ENCODE measurements around the gene BDKRB2.
"Not testable (repeated sequence)": the region's sequence is repeated elsewhere in the genome, so short reads cannot be mapped to it uniquely, and the experiment has no call there.

Gene BDKRB2

DNA sequence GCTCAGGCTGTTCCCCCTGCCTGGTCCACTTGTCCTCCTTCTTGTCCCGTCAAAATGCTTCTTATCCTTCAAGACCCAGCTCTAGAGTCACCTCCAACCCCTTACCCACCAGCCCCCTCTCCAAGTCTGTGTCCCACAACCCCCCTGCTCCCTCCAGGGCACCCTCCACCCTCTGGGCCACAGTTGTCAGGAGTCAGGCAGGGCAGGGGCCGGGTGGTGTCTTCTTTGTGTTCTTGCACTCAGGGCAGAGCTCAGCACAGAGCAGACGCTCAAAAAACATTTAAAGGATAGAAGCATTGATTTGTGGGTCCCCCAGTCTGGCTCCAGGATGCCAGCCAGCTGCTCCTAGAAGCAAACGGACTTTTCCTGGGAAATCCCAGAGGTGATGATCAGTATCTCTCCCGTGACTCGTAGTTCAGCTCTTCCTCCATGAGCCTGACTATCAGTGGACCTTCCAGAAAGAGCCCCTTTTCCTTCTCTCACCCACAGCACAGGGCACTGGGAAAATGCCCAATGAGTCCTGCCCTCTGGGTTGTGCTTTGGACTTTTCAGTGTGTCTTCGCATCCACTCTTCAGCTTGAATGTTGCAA lies 34.1 kb downstream of the BDKRB2 start:
- no peaks in the 10 kb centered on the region for H3K4me1 Mint-ChIP-seq
- peaks cover 3% of the 10 kb centered on the region for H3K27me3 Mint-ChIP-seq
- peaks cover 1% of the 10 kb centered on the region for H3K9me3 Mint-ChIP-seq
- no peak for ATAC-seq (ENCODE audit: low read depth)
- DNase-seq (ENCODE audit: low spot score in 2 of 2): no peak
- no peak overlapping the region for H3K4me3 Mint-ChIP-seq
- no peak overlapping the region for H3K27ac Mint-ChIP-seq
- H3K36me3 Mint-ChIP-seq: no peaks in the 10 kb centered on the region

DNA sequence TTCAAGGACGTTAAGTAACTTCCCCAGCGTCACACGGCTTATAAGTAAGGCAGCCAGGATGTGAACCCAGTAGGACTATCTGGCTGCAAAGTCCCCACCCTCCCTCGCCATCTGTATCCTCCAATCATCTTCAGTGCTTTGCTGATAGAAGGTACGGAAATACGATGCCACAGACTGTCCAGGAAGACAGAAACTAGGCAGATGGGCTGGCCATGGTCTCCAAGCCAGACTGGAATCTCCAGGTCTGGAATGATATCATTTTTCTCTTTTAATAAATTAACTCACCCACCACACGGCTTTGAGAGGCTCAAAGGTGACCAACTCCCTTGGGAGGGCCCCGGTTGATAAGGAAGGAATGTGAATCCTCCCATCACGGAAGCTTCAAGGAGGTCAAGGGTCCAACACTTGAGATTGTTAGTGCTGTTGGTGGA lies 35.1 kb downstream of the BDKRB2 start:
- Mint-ChIP-seq H3K9me3 (peaks cover 1% of the 10 kb centered on the region), H3K4me3 (no peak overlapping the region), H3K4me1 (no peaks in the 10 kb centered on the region), H3K27ac (no peak overlapping the region), H3K27me3 (peaks cover 3% of the 10 kb centered on the region), H3K36me3 (no peaks in the 10 kb centered on the region)
- no peak for ATAC-seq (ENCODE audit: low read depth)
- no peak for DNase-seq (ENCODE audit: low spot score in 2 of 2)

DNA sequence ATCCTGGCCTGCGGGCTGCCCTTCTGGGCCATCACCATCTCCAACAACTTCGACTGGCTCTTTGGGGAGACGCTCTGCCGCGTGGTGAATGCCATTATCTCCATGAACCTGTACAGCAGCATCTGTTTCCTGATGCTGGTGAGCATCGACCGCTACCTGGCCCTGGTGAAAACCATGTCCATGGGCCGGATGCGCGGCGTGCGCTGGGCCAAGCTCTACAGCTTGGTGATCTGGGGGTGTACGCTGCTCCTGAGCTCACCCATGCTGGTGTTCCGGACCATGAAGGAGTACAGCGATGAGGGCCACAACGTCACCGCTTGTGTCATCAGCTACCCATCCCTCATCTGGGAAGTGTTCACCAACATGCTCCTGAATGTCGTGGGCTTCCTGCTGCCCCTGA lies 36.0 kb downstream of the BDKRB2 start:
- H3K36me3 Mint-ChIP-seq: no peaks in the 10 kb centered on the region
- peaks cover 1% of the 10 kb centered on the region for H3K9me3 Mint-ChIP-seq
- no peak overlapping the region for H3K4me3 Mint-ChIP-seq
- no peaks in the 10 kb centered on the region for H3K4me1 Mint-ChIP-seq
- DNase-seq (ENCODE audit: low spot score in 2 of 2): no peak
- no peak for ATAC-seq (ENCODE audit: low read depth)
- no peak overlapping the region for H3K27ac Mint-ChIP-seq
- H3K27me3 Mint-ChIP-seq: peaks cover 3% of the 10 kb centered on the region

- no peak for ATAC-seq (ENCODE audit: low read depth)
- H3K27ac Mint-ChIP-seq: no peak overlapping the region
- DNase-seq (ENCODE audit: low spot score in 2 of 2): no peak
- no peak overlapping the region for H3K4me3 Mint-ChIP-seq
- H3K9me3 Mint-ChIP-seq: peaks cover 1% of the 10 kb centered on the region
- peaks cover 4% of the 10 kb centered on the region for H3K27me3 Mint-ChIP-seq
- no peaks in the 10 kb centered on the region for H3K36me3 Mint-ChIP-seq
- no peaks in the 10 kb centered on the region for H3K4me1 Mint-ChIP-seq
These were observed 37.5 kb downstream of the BDKRB2 start for GRCh38 chr14:96242126-96242525.

DNA sequence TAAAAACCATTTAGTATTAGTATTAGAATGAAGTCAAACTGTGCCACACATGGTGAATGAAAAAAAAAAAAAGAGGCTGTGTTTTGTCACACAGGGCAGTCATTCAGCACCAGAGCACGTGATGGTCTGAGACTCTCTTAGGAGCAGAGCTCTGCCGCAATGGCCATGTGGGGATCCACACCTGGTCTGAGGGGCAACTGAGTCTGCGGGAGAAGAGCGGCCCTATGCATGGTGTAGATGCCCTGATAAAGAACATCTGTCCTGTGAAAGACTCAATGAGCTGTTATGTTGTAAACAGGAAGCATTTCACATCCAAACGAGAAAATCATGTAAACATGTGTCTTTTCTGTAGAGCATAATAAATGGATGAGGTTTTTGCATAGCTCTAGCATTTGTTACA lies 39.1 kb downstream of the BDKRB2 start:
- no peak for DNase-seq (ENCODE audit: low spot score in 2 of 2)
- Mint-ChIP-seq H3K36me3 (no peaks in the 10 kb centered on the region), H3K4me1 (no peaks in the 10 kb centered on the region), H3K27ac (no peak overlapping the region), H3K4me3 (no peak overlapping the region), H3K9me3 (peaks cover 1% of the 10 kb centered on the region), H3K27me3 (peaks cover 5% of the 10 kb centered on the region)
- ATAC-seq (ENCODE audit: low read depth): no peak

DNA sequence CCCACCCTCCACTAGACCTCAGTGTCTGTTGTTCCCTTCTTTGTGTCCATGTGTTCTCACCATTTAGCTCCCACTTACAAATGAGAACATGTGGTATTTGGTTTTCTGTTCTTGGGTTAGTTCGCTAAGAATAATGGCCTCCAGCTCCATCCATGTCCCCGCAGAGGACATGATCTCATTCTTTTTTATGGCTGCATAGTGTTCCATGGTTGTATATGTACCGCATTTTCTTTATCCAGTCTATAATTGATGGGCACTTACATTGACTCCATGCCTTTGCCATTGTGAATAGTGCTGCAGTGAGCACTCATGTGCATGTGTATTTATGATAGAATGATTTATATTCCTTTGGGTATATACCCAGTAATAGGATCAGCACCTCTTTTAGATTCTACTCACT lies 40.4 kb downstream of the BDKRB2 start:
- not testable (repeated sequence) for H3K27me3 Mint-ChIP-seq, H3K36me3 Mint-ChIP-seq

DNA sequence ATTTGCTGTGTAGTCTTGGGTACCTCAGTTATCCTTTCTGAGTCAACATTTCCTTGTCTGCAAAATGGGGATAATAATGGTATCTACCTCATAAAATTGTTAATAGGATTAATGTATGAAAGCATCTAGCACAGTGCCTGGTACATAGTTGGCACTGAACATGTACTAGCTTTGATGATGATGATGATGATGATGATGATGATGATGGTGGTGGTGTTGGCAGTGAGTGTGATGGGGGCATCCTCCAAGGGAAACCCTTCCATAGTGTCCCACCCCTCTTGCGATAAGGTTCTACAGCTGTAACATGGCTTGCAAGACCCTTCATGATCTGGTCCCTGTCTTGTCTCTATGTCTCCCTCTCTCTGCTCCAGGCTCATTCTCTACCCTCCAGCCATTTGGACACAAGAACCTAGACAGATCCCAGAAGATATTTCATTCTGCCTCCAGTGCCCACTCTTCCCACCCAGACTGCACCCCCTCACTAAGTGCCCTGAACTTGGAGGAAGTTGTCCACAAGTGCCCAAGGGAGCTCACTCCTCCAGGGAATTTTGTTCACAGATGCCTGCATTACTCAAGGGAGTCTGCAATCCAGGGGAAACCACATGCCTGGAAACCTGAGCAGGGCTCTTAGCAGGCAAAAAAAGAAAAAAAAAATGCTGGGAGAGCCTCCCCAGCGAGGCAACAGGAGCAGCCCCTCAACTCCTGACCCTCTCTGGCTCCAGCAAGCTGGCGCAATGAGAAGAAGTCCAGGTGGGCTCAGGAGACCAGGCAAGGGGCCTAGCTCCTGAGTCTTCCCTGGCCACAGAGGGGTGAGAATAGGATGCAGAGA lies 41.3 kb downstream of the BDKRB2 start:
- no peak for DNase-seq (ENCODE audit: low spot score in 2 of 2)
- Mint-ChIP-seq H3K36me3 (no peaks in the 10 kb centered on the region), H3K4me1 (no peaks in the 10 kb centered on the region), H3K27ac (no peak overlapping the region), H3K27me3 (peaks cover 4% of the 10 kb centered on the region), H3K4me3 (no peak overlapping the region), H3K9me3 (peaks cover 1% of the 10 kb centered on the region)
- ATAC-seq (ENCODE audit: low read depth): no peak

More for the DNA sequence above, 40.4 kb downstream of the BDKRB2 start:
- H3K4me3 Mint-ChIP-seq; DNase-seq (ENCODE audit: low spot score in 2 of 2); H3K27ac Mint-ChIP-seq; H3K4me1 Mint-ChIP-seq; H3K9me3 Mint-ChIP-seq; ATAC-seq (ENCODE audit: low read depth): not testable (repeated sequence)

DNA sequence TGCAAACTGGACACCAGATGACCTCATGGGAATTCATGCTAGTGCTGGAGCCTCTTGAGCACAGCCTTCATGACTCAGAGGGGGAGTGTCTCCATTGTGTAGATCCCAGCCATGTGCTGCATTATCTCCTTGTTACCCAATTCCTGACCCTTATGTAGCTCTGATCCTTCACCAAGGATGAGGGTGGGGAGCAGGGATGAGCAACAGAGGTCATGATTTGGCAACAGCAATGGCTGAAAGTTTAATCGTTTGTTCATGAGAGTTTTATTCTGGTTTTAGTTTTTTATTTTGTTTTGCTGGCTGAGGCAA lies 41.9 kb downstream of the BDKRB2 start:
- DNase-seq (ENCODE audit: low spot score in 2 of 2): no peak
- no peaks in the 10 kb centered on the region for H3K4me1 Mint-ChIP-seq
- H3K4me3 Mint-ChIP-seq: no peak overlapping the region
- H3K36me3 Mint-ChIP-seq: no peaks in the 10 kb centered on the region
- H3K27me3 Mint-ChIP-seq: peaks cover 7% of the 10 kb centered on the region
- H3K27ac Mint-ChIP-seq: no peak overlapping the region
- ATAC-seq (ENCODE audit: low read depth): no peak
- peaks cover 1% of the 10 kb centered on the region for H3K9me3 Mint-ChIP-seq

GRCh38 chr14:96247031-96247430 lies 42.4 kb downstream of the BDKRB2 start:
- Mint-ChIP-seq H3K4me3 (no peak overlapping the region), H3K9me3 (peaks cover under 1% of the 10 kb centered on the region), H3K27me3 (peaks cover 11% of the 10 kb centered on the region), H3K27ac (no peak overlapping the region), H3K36me3 (no peaks in the 10 kb centered on the region), H3K4me1 (no peaks in the 10 kb centered on the region)
- DNase-seq (ENCODE audit: low spot score in 2 of 2): no peak
- ATAC-seq (ENCODE audit: low read depth): no peak

DNA sequence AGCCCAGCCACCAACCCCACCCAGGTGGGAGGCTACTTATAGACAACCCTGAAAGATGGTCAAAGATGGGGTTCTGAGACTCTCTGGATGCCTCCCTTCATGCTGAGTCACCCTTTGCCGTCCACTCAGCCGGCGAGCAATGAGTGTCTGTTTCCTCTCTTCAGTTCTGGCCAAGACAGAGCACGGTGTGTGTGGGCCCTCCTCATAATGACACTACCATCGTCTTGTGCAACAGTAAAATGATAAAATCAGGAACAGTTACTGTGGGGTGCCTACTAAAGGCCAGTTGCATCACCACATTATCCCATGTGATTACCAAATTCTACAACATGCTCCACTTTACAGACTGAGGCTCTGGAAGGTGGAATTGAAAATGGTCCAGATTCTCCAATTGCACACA lies 44.4 kb downstream of the BDKRB2 start:
- no peaks in the 10 kb centered on the region for H3K36me3 Mint-ChIP-seq
- no peak overlapping the region for H3K4me3 Mint-ChIP-seq
- H3K27ac Mint-ChIP-seq: no peak overlapping the region
- H3K4me1 Mint-ChIP-seq: no peaks in the 10 kb centered on the region
- DNase-seq (ENCODE audit: low spot score in 2 of 2) (no peak), ATAC-seq (ENCODE audit: low read depth) (no peak)
- H3K27me3 Mint-ChIP-seq: peaks cover 19% of the 10 kb centered on the region
- no peaks in the 10 kb centered on the region for H3K9me3 Mint-ChIP-seq

DNA sequence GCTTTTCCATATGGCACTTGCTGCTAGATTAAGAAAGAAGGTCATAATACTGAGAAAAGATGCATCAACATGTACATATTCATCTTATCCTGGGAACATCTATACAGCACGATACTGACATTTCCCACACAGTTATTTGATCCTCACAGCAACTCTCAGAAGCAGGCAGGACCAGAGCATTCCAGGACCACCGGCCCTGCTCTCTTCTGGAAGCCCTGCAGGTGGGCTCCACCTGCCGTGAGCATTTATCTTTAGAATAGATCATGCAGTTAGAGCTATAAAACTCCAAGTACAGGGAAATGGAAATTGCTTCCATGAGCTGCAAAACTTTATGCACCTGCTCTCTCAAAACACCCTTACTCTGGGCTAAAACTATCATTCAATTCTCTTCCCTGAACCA lies 45.8 kb downstream of the BDKRB2 start:
- Mint-ChIP-seq H3K4me3 (no peak overlapping the region), H3K9me3 (no peaks in the 10 kb centered on the region), H3K36me3 (no peaks in the 10 kb centered on the region), H3K27me3 (peaks cover 19% of the 10 kb centered on the region), H3K27ac (no peak overlapping the region), H3K4me1 (no peaks in the 10 kb centered on the region)
- DNase-seq (ENCODE audit: low spot score in 2 of 2): no peak
- ATAC-seq (ENCODE audit: low read depth): no peak

DNA sequence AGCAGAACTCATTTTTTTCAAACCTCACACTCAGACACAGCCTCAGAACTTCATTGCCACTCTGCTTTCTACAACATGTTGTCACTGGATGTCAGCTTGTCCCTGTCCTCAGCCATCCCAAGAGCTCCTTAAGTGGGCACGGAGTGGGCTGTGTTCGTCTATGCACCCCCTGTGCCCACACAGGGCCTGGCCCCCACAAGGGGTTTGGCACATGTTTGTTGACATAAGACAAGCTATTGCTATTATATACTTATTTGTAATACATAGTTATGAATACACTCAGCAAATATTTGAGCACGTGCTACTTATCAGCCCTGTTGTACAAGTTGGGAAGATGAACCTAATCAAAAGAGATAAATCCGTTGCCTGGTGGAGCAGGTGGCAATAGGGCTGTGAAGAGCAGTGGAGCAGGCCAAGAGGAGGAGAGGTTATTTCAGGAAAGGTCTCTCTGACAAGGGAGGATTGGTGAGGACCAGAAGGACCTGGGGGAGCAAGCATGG lies 47.1 kb downstream of the BDKRB2 start:
- H3K4me3 Mint-ChIP-seq: no peak overlapping the region
- peaks cover 19% of the 10 kb centered on the region for H3K27me3 Mint-ChIP-seq
- no peaks in the 10 kb centered on the region for H3K36me3 Mint-ChIP-seq
- no peak for DNase-seq (ENCODE audit: low spot score in 2 of 2)
- H3K27ac Mint-ChIP-seq: no peak overlapping the region
- no peaks in the 10 kb centered on the region for H3K9me3 Mint-ChIP-seq
- no peaks in the 10 kb centered on the region for H3K4me1 Mint-ChIP-seq
- no peak for ATAC-seq (ENCODE audit: low read depth)

DNA sequence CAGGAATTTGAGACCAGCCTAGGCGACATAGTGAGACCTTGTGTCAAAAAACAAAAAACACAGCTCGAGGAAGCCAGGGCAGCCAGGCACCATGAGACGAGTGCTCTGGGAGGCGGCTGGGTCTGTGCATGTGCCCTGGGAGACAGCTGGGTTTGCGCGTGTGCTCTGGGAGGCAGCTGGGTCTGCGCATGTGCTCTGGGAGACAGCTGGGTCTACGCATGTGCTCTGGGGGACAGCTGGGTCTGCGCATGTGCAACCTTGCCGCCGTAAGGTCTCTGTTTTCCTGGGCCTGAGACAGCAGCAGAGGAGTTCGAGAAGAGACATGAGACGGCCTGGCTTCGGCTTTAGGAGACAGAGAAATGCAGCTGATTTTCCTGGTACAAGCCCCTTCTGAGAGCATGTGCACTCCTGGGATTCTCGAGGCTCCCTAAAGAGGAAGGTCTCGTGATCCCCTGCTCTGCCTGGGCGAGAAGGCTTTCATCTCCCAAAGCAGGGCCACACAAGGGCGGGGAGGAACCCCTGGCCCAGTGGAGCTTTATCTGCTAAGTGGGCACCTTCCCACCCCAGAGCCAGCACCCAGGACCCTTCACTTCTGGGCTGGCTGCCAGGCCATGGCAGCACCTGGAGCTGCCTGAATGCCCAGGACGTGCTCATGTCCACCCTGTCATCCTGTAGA lies 47.8 kb downstream of the BDKRB2 start:
- no peak overlapping the region for H3K4me3 Mint-ChIP-seq
- H3K27ac Mint-ChIP-seq: no peak overlapping the region
- peaks cover 17% of the 10 kb centered on the region for H3K27me3 Mint-ChIP-seq
- ATAC-seq (ENCODE audit: low read depth) (no peak), DNase-seq (ENCODE audit: low spot score in 2 of 2) (no peak)
- H3K36me3 Mint-ChIP-seq: no peaks in the 10 kb centered on the region
- no peaks in the 10 kb centered on the region for H3K9me3 Mint-ChIP-seq
- H3K4me1 Mint-ChIP-seq: no peaks in the 10 kb centered on the region

DNA sequence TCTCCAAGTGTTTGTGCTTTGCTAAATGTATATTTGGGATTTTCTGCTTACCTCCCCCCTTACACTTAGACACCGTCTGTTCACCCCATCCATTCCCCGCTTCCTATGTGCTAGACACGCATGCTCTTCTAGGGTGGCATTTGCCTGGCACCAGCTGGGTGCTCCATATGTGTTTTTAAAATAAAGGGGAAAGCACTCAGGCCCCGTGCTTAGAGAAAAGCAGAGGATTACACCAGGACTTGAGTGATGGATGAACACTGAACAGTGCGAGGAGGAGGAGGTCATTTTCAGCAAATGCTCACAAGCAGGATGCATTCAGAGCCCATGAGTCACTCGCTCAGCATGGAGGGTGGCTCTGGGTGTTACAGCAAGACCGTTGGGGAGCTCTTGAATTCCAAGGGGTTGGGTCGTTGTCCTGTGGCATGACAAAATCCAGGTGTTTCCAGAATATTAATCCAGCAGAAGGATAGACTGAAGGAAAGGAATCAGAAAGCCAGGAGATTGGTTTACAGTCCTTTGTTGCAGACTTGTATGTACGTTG lies 48.4 kb downstream of the BDKRB2 start:
- Mint-ChIP-seq H3K9me3 (no peaks in the 10 kb centered on the region), H3K27ac (no peak overlapping the region), H3K4me1 (no peaks in the 10 kb centered on the region), H3K27me3 (peaks cover 20% of the 10 kb centered on the region), H3K4me3 (no peak overlapping the region), H3K36me3 (no peaks in the 10 kb centered on the region)
- no peak for DNase-seq (ENCODE audit: low spot score in 2 of 2)
- ATAC-seq (ENCODE audit: low read depth): no peak

Data from memory B cell (primary cell).